Kidney tubule cell (primary cell): Measurements from ENCODE around the gene OR5H6.
"Not testable (repeated sequence)": the region's sequence is repeated elsewhere in the genome, so short reads cannot be mapped to it uniquely, and the experiment has no call there.

ENCODE experiments used
- DNase-seq: peaks from one replicate; pipeline ENCODE4 v3.0.0-alpha.2; 2018; ENCODE audit warnings: low spot score

Gene OR5H6

DNA sequence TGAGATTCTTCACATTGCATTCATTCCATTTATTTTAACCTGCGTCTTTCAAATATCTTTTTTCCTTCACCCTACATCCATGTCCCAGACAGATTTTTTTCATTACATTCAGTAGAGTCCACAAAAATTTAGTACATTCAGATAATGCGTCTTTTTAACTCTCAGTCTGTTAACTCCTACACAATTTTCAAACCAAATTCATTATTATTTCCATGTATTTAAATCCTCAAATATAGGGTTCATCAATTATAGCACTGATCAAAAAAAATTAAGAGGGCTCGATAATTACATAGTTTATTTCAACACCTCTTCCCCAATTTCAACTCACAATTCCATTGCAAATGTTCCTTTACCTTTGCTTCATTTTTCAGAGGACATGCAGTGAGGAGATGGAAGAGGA is at the start of gene OR5H6:
TSS of gene OR5H6 (plus strand) at position 301 of the 400 bp plus-strand sequence. CDS start at position 390, 89 bp downstream.
- no peak for DNase-seq

DNA sequence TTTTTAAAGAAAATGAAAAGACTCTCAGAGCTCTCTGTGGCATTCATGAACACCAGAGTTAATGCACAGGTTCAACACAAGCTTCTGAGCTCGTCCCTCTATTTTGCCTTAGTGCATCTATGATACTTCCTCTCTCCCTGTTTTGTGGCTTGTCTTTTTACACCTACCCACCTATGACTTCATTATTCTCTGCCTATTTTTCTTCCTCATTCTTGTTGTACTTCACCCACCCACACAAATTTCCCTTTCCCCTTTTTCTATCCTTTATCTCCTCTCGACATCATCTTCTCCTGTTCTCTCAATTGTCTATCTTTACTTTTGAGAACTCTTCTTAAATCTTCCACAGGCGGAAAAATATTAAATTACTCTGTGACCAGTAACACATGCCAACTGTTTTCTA is 49.0 kb upstream of the OR5H6 start:
- DNase-seq = no peak

DNA sequence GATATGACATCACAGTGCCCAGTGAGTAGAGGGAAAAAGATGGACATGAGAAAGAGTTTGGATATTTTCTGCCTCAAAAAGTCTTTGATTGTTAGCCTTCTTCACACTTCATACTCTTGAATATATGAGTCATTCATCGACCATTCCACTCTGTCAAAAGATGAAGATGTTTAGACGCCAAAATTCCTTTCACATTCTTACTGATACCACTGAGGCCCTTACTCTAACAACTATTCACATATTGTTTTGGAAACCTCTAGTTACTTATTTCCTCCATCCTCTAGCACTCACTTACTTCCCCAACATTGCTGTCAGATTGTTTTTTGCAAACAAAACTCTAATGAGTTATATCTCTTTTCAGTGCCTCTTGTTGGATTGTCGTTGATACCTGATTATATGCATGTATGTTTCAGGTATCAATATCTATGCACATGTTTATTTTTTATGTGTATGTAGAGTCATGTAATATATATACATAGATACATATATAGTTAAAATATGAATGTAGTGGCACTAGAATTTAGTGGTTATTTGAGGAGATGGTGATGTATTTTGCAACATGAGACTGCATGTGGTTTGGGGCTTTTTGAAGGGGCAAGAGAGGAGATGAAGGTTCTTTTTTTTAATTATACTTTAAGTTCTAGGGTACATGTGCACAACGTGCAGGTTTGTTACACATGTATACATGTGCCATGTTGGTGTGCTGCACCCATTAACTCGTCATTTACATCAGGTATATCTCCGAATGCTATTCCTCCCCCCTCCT is 40.0 kb upstream of the OR5H6 start:
- no peak for DNase-seq

DNA sequence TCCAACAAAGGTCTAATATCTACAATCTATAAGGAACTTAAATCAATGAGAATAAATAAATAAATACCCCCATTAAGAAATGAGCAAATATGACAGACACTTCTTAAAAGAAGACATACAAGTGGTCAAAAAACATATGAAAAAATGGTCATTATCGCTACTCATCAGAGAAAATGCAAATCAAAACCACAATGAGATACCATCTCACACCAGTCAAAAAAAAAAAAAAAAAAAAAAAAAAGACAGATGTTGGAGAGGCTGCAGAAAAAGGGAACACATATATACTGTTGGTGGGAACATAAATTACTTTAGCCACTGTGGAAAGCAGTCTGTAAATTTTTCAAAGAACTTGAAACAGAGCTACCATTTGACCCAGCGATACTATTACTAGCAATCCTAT is 31.6 kb upstream of the OR5H6 start:
- DNase-seq = no peak

DNA sequence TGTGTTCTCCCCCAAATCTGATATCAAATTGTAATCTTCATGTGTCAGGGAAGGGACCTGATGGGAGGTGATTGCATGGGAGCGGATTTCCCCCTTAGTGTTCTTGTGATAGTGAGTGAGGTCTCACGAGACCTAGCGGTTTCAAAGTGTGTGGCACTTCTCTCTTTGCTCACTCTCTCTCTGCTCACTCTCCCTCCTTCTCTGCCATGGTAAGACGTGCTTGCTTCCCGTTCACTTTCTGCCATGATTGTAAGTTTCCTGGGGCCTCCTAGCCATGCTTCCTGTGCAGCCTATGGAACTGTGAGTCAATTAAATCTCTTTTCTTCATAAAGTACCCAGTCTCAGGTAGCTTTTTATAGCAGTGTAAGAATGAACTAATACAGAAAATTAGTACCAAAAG is 30.6 kb upstream of the OR5H6 start:
- DNase-seq = no peak

DNA sequence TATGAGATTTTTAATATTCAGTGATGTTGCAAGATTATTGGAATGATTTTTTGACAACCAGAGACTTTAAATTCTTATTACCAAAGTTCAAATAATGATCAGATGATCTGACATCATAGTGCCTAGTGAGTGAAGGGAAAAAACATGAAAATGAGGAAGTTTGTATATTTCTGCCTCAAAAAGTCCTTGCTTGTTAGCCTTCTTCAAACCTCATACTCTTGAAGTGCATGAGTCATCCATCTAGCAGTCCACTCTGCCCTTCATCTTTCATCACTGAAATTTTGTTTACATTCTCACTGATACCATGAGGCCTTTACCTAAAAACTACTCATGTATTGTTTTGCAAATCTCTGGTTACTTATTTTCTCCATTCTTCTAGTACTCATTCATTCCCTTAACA is 23.9 kb upstream of the OR5H6 start:
- DNase-seq = no peak

DNA sequence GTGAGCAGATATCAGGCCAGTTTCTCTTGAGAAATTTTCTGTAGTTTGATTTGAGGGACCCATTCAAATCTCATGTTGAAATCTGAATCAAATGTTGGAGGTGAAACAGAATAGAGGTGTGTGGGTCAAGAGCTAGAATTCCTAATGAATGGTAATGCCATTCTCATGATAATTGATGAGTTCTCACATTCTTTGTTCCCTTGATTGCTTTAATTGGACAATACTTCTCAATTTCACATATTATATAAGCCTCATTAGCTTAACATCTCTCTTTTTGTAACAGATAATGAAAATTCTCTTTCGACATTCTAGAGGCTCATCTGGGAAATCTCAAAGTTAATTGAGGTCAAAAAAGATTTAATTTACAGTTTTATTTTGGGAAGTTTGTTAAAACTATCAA is 21.9 kb upstream of the OR5H6 start:
- no peak for DNase-seq

DNA sequence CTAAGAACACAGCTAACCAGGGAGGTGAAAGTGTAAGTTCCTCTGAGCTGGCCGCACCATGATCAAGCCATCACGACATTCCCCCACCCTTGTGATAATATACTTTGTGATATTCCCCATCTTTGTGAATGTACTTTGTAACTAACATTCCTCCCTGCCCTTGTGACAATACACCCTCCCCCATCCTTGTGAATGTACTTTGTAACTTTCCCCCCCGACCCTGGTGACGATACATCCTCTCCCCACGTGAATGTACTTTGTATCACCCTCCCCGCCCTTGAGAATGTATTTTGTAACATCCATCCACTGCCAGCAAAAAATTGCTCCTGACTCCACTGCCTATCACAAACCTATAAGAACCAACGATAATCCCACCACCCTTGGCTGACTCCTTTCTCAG is 20.2 kb upstream of the OR5H6 start:
- no peak for DNase-seq

DNA sequence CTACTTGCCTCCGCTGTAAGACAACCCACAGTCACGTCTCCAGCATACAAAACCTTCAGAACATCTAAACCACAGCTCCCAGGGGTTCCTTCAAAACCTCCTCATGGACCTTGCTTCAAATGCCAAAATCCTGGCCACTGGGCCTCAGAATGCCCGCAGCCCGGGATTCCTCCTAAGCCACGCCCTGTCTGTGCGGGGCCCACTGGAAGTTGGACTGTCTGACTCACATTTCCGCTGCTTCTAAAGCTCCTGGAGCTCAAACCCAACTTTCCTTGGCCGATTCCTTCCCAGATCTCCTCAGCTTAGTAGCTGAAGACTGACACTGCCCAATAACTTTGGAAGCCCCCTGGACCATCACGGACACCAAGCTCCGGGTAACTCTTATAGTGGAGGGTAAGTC is 17.9 kb upstream of the OR5H6 start:
- DNase-seq = no peak

DNA sequence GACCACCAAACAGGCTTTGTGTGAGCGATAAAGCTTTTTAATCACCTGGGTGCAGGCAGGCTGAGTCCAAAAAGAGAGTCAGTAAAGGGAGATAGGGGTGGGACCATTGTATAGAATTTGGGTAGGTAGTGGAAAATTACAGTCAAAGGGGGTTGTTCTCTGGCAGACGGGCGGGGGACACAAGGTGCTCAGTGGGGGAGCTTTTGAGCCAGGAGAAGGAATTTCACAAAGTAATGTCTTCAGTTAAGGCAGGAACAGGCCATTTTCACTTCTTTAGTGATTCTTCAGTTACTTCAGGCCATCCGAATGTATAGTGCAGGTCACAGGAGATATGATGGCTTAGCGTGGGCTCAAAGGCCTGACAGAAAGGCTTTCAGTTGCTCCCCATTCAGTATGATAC is 8.0 kb upstream of the OR5H6 start:
- not testable (repeated sequence) for DNase-seq

DNA sequence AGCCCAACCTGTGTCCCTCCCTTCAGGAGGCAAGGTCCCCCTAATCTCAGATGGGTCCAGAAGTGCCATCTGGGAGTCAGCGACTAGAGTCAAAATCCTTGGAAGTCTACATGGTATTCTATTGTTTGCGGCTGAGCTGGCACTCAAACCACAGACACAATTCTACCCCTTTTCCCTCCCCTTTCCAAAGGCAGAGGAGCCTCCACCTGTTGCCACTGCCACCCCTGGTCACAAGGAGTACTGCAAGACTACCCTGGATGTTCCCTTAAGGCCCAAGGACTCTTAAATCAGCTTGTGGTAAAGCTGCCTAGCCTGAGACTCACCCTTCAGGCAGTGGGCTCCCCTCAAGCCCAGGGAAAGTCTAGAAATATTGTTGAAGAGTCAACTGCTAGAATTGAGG is 4.3 kb upstream of the OR5H6 start:
- peak; percentile 2 for DNase-seq

DNA sequence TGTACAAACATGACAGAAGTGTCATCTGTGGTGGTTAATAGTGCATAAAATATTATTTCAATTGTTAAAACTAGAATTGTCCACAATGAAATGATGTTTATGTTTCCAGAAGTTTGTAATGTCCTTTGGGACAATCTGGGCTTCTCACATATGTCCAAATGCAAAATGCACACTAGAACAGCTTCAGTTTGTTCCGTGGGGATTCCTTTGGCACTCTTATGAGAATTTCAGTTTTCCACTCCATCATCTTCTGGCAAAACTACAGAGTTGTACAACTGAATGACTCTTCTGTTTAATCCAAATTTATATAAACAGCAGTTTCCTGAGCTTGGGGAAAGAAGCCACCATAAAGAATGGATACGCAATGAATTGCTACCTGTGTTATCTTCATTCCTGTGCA is 2.0 kb upstream of the OR5H6 start:
- no peak for DNase-seq

DNA sequence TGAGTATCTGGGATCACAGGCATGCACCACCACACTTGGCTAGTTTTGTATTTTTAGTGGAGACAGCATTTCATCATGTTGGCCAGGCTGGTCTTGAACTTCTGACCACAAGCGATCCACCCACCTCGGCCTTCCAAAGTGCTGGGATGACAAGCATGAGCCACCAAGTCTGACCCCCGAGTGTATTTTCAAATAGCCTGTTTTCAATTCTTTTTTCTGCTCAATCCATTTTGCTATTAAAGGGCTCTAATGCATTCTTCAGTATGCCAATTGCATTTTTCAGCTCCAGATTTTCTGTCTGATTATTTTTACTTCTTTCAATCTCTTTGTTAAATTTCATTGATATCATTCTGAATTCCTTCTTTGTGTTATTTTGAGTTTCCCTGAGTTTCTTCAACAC is 5.8 kb downstream of the OR5H6 start:
- DNase-seq = no peak

DNA sequence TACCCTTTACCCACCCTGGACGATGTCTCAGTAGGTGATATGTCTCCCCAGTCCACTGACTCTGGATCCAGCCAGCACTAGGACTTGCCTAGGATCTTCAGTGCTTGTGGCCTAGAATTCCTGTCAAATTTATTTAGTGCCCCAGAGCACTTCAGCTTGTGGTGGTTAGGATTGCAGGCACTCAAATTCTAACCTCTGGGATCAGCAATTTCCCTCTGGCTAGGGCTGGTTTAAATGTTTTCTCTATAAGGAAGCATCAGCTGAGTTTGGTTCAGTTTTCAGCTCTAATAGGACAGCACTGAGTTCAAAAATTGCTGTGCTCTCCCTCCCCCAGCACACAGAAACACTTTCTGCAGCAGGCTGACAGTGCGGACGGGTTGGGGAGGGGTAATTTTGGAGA is 8.1 kb downstream of the OR5H6 start:
- DNase-seq = no peak

DNA sequence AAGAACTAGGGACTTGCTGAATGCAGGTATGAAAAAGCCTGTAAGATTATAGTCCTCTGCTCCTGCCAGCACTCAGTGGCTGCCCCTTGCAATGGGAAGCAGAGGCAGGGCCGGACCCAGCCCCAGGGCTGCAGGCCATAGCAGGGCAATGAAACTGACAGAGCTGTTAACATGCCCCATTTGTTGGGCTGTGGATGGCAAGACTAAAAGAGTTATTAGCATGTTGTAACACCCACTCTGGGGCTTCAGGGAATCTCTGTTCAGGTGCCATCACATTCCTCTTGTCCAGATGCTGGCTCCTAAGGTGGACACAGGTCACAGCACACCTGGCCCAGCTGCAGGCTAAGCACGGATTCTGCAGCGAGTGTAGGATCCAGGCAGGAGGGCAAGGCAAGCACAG is 10.9 kb downstream of the OR5H6 start:
- DNase-seq = no peak

DNA sequence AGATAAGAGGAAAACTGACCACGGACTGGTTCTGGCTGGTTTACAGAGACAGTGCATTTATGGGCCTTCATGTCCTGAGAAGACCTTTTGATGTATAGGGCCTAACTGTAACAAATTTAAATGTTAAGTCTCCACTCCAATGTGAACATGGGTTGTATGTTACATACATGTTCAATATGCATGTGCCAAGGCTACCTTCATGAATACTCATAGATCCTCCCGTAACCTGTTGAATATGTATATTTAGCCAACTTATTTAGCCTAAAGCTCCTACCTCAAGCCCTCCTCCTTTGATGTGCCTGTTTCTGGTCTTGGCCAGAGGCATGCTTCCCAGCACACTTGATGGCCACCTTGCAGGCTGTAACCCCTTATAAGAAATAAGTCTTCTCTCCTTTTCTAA is 18.2 kb downstream of the OR5H6 start, which contains the start of gene OR5H2:
TSS of gene OR5H2 (plus strand) at position 301 of the 400 bp plus-strand sequence. CDS start 398 bp downstream, outside the sequence.
- no peak for DNase-seq

DNA sequence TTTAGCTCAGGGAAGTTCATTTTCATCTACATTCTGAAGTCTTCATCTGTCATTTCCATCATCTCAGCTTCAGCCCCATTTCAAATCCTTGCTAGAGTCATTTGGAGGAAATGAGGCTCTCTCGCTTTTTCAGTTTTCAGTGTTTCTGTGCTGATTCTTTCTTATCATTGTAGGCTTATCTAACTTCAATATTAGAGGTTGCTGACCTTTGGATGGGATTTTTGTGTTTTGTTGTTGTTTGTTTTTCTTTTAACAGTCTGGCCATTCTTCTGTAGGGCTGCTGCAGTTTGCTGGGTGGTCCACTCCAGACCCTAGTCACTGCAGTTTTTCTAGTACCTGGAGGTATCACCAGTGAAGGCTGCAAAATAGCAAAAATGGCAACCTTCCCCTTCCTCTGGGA is 26.9 kb downstream of the OR5H6 start:
- DNase-seq = no peak

DNA sequence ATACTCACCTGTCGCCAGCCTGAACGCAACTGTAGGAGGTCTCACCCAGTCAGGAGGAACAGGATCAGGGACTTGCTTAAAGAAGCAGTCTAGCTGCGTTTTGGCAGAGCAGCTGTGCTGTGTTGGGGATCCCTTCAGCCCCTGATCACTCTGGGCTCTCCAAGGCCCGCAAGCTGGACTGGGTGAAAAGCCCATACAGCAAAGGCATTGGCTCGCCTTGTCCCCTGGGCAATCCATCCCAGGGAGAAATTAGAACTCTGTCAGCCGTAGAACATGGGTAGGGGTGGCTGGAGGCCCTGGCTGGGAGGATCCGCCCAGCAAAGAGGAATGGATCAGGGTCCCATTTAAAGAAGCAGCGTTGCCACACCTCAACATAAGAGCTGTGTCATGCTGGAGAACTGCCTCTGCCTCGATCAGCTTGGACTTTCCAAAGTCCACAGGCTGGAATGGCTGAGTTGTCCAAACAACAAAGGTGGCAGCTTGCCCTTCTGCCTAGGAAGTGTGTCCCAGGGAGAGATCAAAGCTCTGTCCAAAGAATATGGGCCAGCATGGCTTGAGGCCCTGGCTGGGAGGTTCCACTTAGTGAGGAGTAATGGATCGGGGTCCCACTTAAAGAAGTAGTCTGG is 27.4 kb downstream of the OR5H6 start:
- no peak for DNase-seq
